Measurements from ENCODE around the gene SPOCK3.

The SPOCK3 gene

GRCh38 chr4:166989886-166990285, 244.4 kb downstream of the SPOCK3 start:
- no peak for TF ChIP-seq CSDC2 (CRISPR knock-in tag; IDR thresholded peaks at IDR 0.05)
- no peak for ATAC-seq

DNA sequence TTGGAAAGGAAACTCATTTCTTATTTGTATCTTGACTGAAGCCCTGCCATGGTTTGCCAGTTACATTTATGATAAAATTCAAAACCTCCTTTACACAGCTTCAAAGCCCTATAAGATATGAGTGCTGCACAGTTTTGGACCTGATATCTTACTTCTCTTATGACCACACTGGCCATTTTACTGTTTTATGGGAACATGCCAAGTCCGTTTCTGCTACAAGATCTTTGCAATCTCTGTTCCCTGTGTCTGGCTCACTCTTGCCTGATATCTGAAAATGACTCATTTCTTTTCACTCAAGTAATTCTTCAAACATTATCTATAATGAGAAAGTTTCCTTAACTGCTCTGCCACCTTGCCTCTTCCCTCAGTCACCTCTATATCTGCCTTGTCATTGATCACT, 247.3 kb downstream of the SPOCK3 start:
- TF ChIP-seq TOX (CRISPR knock-in tag; IDR thresholded peaks at IDR 0.05; ENCODE audit: borderline replicate concordance) = no peak
- TF ChIP-seq, protein P1, sequence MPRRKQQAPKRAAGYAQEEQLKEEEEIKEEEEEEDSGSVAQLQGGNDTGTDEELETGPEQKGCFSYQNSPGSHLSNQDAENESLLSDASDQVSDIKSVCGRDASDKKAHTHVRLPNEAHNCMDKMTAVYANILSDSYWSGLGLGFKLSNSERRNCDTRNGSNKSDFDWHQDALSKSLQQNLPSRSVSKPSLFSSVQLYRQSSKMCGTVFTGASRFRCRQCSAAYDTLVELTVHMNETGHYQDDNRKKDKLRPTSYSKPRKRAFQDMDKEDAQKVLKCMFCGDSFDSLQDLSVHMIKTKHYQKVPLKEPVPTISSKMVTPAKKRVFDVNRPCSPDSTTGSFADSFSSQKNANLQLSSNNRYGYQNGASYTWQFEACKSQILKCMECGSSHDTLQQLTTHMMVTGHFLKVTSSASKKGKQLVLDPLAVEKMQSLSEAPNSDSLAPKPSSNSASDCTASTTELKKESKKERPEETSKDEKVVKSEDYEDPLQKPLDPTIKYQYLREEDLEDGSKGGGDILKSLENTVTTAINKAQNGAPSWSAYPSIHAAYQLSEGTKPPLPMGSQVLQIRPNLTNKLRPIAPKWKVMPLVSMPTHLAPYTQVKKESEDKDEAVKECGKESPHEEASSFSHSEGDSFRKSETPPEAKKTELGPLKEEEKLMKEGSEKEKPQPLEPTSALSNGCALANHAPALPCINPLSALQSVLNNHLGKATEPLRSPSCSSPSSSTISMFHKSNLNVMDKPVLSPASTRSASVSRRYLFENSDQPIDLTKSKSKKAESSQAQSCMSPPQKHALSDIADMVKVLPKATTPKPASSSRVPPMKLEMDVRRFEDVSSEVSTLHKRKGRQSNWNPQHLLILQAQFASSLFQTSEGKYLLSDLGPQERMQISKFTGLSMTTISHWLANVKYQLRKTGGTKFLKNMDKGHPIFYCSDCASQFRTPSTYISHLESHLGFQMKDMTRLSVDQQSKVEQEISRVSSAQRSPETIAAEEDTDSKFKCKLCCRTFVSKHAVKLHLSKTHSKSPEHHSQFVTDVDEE (CRISPR knock-in tag; IDR thresholded peaks at IDR 0.05) = no peak
- TF ChIP-seq, protein P2, sequence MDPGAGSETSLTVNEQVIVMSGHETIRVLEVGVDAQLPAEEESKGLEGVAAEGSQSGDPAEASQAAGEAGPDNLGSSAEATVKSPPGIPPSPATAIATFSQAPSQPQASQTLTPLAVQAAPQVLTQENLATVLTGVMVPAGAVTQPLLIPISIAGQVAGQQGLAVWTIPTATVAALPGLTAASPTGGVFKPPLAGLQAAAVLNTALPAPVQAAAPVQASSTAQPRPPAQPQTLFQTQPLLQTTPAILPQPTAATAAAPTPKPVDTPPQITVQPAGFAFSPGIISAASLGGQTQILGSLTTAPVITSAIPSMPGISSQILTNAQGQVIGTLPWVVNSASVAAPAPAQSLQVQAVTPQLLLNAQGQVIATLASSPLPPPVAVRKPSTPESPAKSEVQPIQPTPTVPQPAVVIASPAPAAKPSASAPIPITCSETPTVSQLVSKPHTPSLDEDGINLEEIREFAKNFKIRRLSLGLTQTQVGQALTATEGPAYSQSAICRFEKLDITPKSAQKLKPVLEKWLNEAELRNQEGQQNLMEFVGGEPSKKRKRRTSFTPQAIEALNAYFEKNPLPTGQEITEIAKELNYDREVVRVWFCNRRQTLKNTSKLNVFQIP (CRISPR knock-in tag; IDR thresholded peaks at IDR 0.05; ENCODE audit: borderline replicate concordance, low read depth) = no peak
- no peak for TF ChIP-seq ZNF565 (CRISPR knock-in tag; conservative IDR thresholded peaks at IDR 0.05; ENCODE audit: low read depth)

GRCh38 chr4:166981847-166982246, 252.4 kb downstream of the SPOCK3 start:
- ATAC-seq = no peak
- TF ChIP-seq GLIS3 (CRISPR knock-in tag; IDR thresholded peaks at IDR 0.05) = no peak
- TF ChIP-seq SNAI2 (CRISPR knock-in tag; IDR thresholded peaks at IDR 0.05) = no peak
- TF ChIP-seq RARB (CRISPR knock-in tag; IDR thresholded peaks at IDR 0.05) = no peak
- no peak for TF ChIP-seq ESRRG (CRISPR knock-in tag; IDR thresholded peaks at IDR 0.05)
- no peak for TF ChIP-seq ZNF70 (CRISPR knock-in tag; IDR thresholded peaks at IDR 0.05)
- TF ChIP-seq, protein P2 (CRISPR knock-in tag; IDR thresholded peaks at IDR 0.05; ENCODE audit: borderline replicate concordance, low read depth) = no peak

More for the DNA sequence above, 247.3 kb downstream of the SPOCK3 start:
- no peak for ATAC-seq

GRCh38 chr4:166980419-166980818, 253.9 kb downstream of the SPOCK3 start:
- TF ChIP-seq TCF4 (CRISPR knock-in tag; IDR thresholded peaks at IDR 0.05; ENCODE audit: borderline replicate concordance) (no peak), ZNF565 (CRISPR knock-in tag; conservative IDR thresholded peaks at IDR 0.05; ENCODE audit: low read depth) (no peak), TOX (CRISPR knock-in tag; IDR thresholded peaks at IDR 0.05; ENCODE audit: borderline replicate concordance) (no peak), OSR1 (CRISPR knock-in tag; IDR thresholded peaks at IDR 0.05) (no peak)
- TF ChIP-seq, protein P3, sequence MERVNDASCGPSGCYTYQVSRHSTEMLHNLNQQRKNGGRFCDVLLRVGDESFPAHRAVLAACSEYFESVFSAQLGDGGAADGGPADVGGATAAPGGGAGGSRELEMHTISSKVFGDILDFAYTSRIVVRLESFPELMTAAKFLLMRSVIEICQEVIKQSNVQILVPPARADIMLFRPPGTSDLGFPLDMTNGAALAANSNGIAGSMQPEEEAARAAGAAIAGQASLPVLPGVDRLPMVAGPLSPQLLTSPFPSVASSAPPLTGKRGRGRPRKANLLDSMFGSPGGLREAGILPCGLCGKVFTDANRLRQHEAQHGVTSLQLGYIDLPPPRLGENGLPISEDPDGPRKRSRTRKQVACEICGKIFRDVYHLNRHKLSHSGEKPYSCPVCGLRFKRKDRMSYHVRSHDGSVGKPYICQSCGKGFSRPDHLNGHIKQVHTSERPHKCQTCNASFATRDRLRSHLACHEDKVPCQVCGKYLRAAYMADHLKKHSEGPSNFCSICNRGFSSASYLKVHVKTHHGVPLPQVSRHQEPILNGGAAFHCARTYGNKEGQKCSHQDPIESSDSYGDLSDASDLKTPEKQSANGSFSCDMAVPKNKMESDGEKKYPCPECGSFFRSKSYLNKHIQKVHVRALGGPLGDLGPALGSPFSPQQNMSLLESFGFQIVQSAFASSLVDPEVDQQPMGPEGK (CRISPR knock-in tag; IDR thresholded peaks at IDR 0.05; ENCODE audit: borderline replicate concordance) = no peak
- no peak for ATAC-seq

- no peak for ATAC-seq
- no peak for TF ChIP-seq CREB5 (CRISPR knock-in tag; IDR thresholded peaks at IDR 0.05; ENCODE audit: low read depth)
- TF ChIP-seq ZFP30 (CRISPR knock-in tag; IDR thresholded peaks at IDR 0.05) = no peak
- TF ChIP-seq, protein P2 (CRISPR knock-in tag; IDR thresholded peaks at IDR 0.05; ENCODE audit: borderline replicate concordance, low read depth) = no peak
- no peak for TF ChIP-seq SNAI2 (CRISPR knock-in tag; IDR thresholded peaks at IDR 0.05)
- no peak for TF ChIP-seq TOX (CRISPR knock-in tag; IDR thresholded peaks at IDR 0.05; ENCODE audit: borderline replicate concordance)
- no peak for TF ChIP-seq ZFP3 (CRISPR knock-in tag; IDR thresholded peaks at IDR 0.05)
- TF ChIP-seq, protein P3 (CRISPR knock-in tag; IDR thresholded peaks at IDR 0.05; ENCODE audit: borderline replicate concordance) = no peak
- TF ChIP-seq ZNF8 (CRISPR knock-in tag; IDR thresholded peaks at IDR 0.05) = no peak
- TF ChIP-seq ESRRG (CRISPR knock-in tag; IDR thresholded peaks at IDR 0.05) = no peak
- no peak for TF ChIP-seq PPARA (CRISPR knock-in tag; IDR thresholded peaks at IDR 0.05; ENCODE audit: borderline replicate concordance)
- no peak for TF ChIP-seq ISL1 (CRISPR knock-in tag; IDR thresholded peaks at IDR 0.05)
- TF ChIP-seq ZC3H10 (CRISPR knock-in tag; IDR thresholded peaks at IDR 0.05) = no peak
- TF ChIP-seq RARB (CRISPR knock-in tag; IDR thresholded peaks at IDR 0.05) = no peak
- TF ChIP-seq BACH2 (CRISPR knock-in tag; IDR thresholded peaks at IDR 0.05; ENCODE audit: borderline replicate concordance) = no peak
- TF ChIP-seq GLIS3 (CRISPR knock-in tag; IDR thresholded peaks at IDR 0.05) = no peak
- TF ChIP-seq ZNF70 (CRISPR knock-in tag; IDR thresholded peaks at IDR 0.05) = no peak
- TF ChIP-seq ZNF565 (CRISPR knock-in tag; conservative IDR thresholded peaks at IDR 0.05; ENCODE audit: low read depth) = no peak
- no peak for TF ChIP-seq TCF4 (CRISPR knock-in tag; IDR thresholded peaks at IDR 0.05; ENCODE audit: borderline replicate concordance)
Observed at GRCh38 chr4:166977596-166977995, 256.7 kb downstream of the SPOCK3 start.
